ENCODE measurements around the gene PLPP1. TPM values are rescaled to one million over a fixed set of nuclear protein-coding genes. Genes with fewer than 3 reads are reported as not detected.

The PLPP1 gene
- total RNA-seq, 1 experiment from 2014 or later, result 20.2 TPM

- H3K4me1 Mint-ChIP-seq (ENCODE audit: low read depth, unreplicated experiment), result peaks cover 7% of the 10 kb centered on the region
- no peak for DNase-seq
- BruUV-seq (replicated peaks), result no TSS peak
- no peak for TF ChIP-seq CTCF (IDR thresholded peaks at IDR 0.05; ENCODE audit: unreplicated experiment)
- no peaks in the 10 kb centered on the region for H3K9me3 Mint-ChIP-seq (ENCODE audit: low read depth, unreplicated experiment)
- H3K36me3 Mint-ChIP-seq (ENCODE audit: insufficient read depth, unreplicated experiment), result no peaks in the 10 kb centered on the region
- H3K4me3 Mint-ChIP-seq (ENCODE audit: low read depth, unreplicated experiment), result no peak overlapping the region
- CTCF ChIA-PET, result no interaction called here
- H3K27me3 Mint-ChIP-seq (ENCODE audit: unreplicated experiment), result no peaks in the 10 kb centered on the region
- intact Hi-C loops (cut with micrococcal nuclease; ENCODE audit: unreplicated experiment), result no loop called here
- no peak overlapping the region for H3K27ac Mint-ChIP-seq (ENCODE audit: unreplicated experiment)
Measured at GRCh38 chr5:55454282-55454681, 80.5 kb downstream of the PLPP1 start.

- CTCF ChIA-PET, result no interaction called here
- no TSS peak for BruUV-seq (replicated peaks)
- intact Hi-C loops (cut with micrococcal nuclease; ENCODE audit: unreplicated experiment), result no loop called here
- Mint-ChIP-seq H3K4me1 (ENCODE audit: low read depth, unreplicated experiment) (peaks cover 7% of the 10 kb centered on the region), H3K9me3 (ENCODE audit: low read depth, unreplicated experiment) (no peaks in the 10 kb centered on the region), H3K4me3 (ENCODE audit: low read depth, unreplicated experiment) (no peak overlapping the region), H3K27ac (ENCODE audit: unreplicated experiment) (no peak overlapping the region), H3K36me3 (ENCODE audit: insufficient read depth, unreplicated experiment) (no peaks in the 10 kb centered on the region), H3K27me3 (ENCODE audit: unreplicated experiment) (no peaks in the 10 kb centered on the region)
- no peak for TF ChIP-seq CTCF (IDR thresholded peaks at IDR 0.05; ENCODE audit: unreplicated experiment)
- DNase-seq, result no peak
Measured at GRCh38 chr5:55453211-55453610, 81.6 kb downstream of the PLPP1 start.

- intact Hi-C loops (cut with micrococcal nuclease; ENCODE audit: unreplicated experiment), result no loop called here
- peaks cover 7% of the 10 kb centered on the region for H3K4me1 Mint-ChIP-seq (ENCODE audit: low read depth, unreplicated experiment)
- no peak overlapping the region for H3K27ac Mint-ChIP-seq (ENCODE audit: unreplicated experiment)
- no peaks in the 10 kb centered on the region for H3K9me3 Mint-ChIP-seq (ENCODE audit: low read depth, unreplicated experiment)
- DNase-seq, result no peak
- no peaks in the 10 kb centered on the region for H3K36me3 Mint-ChIP-seq (ENCODE audit: insufficient read depth, unreplicated experiment)
- TF ChIP-seq CTCF (IDR thresholded peaks at IDR 0.05; ENCODE audit: unreplicated experiment), result no peak
- H3K4me3 Mint-ChIP-seq (ENCODE audit: low read depth, unreplicated experiment), result no peak overlapping the region
- BruUV-seq (replicated peaks), result no TSS peak
- CTCF ChIA-PET, result no interaction called here
- no peaks in the 10 kb centered on the region for H3K27me3 Mint-ChIP-seq (ENCODE audit: unreplicated experiment)
Measured at GRCh38 chr5:55451976-55452375, 82.8 kb downstream of the PLPP1 start.

GRCh38 chr5:55450050-55450765, 84.6 kb downstream of the PLPP1 start:
- no peaks in the 10 kb centered on the region for H3K36me3 Mint-ChIP-seq (ENCODE audit: insufficient read depth, unreplicated experiment)
- H3K4me3 Mint-ChIP-seq (ENCODE audit: low read depth, unreplicated experiment), result no peak overlapping the region
- no peaks in the 10 kb centered on the region for H3K27me3 Mint-ChIP-seq (ENCODE audit: unreplicated experiment)
- no peak for DNase-seq
- TF ChIP-seq CTCF (IDR thresholded peaks at IDR 0.05; ENCODE audit: unreplicated experiment), result no peak
- H3K27ac Mint-ChIP-seq (ENCODE audit: unreplicated experiment), result no peak overlapping the region
- intact Hi-C loops (cut with micrococcal nuclease; ENCODE audit: unreplicated experiment), result no loop called here
- no peaks in the 10 kb centered on the region for H3K9me3 Mint-ChIP-seq (ENCODE audit: low read depth, unreplicated experiment)
- peaks cover 22% of the 10 kb centered on the region for H3K4me1 Mint-ChIP-seq (ENCODE audit: low read depth, unreplicated experiment)
- CTCF ChIA-PET, result no interaction called here
- BruUV-seq (replicated peaks), result no TSS peak
